Brain microvascular endothelial cell (primary cell): ENCODE data around the gene CASR.

Experiments
- DNase-seq: peaks from one replicate; pipeline ENCODE4 v3.0.0-alpha.2; 2020
- H3K27ac ChIP-seq: fragments of 250-450 bp; sonication (Bioruptor Pico); 2 replicates; pipeline ENCODE4 v1.5.1; 2020; ENCODE audit warnings: mild to moderate bottlenecking, moderate library complexity
- H3K27me3 ChIP-seq: fragments of 250-450 bp; sonication (Bioruptor Pico); replicated peaks from 2 replicates; pipeline ENCODE4 v1.5.1; 2020; ENCODE audit warnings: mild to moderate bottlenecking
- H3K36me3 ChIP-seq: fragments of 250-450 bp; sonication (Bioruptor Pico); replicated peaks from 2 replicates; pipeline ENCODE4 v1.5.1; 2020; ENCODE audit warnings: mild to moderate bottlenecking
- H3K4me3 ChIP-seq: 2 replicates; pipeline ENCODE4 v1.5.1; 2011; ENCODE audit warnings: low read depth, mild to moderate bottlenecking, control low read depth, low read length, moderate library complexity
- CTCF ChIP-seq: IDR thresholded peaks from 2 replicates; pipeline ENCODE4 v1.5.1; 2011; ENCODE audit warnings: low read depth, mild to moderate bottlenecking, moderate library complexity, low read length, control low read depth, inconsistent platforms; ENCODE audit errors: missing control alignments
- in situ Hi-C: cut with HindIII; loops from 2 replicates; pipeline ENCODE4 v1.10.0; 2017; ENCODE audit warnings: low sequenced_read_pairs, low pct_ligation_motif_present

Gene CASR

GRCh38 chr3:122232485-122232884, 49.0 kb downstream of the CASR start:
- TF ChIP-seq CTCF: no peak
- no peaks in the 10 kb centered on the region for H3K36me3 ChIP-seq
- no peak overlapping the region for H3K4me3 ChIP-seq
- H3K27me3 ChIP-seq: no peaks in the 10 kb centered on the region
- DNase-seq: no peak
- in situ Hi-C loops: no loop called here
- no peak overlapping the region for H3K27ac ChIP-seq

GRCh38 chr3:122233101-122233952, 49.9 kb downstream of the CASR start:
- Histone ChIP-seq H3K36me3 (no peaks in the 10 kb centered on the region), H3K27ac (no peak overlapping the region), H3K4me3 (no peak overlapping the region), H3K27me3 (no peaks in the 10 kb centered on the region)
- TF ChIP-seq CTCF: no peak
- DNase-seq: no peak
- in situ Hi-C loops: no loop called here

GRCh38 chr3:122234117-122234516, 50.6 kb downstream of the CASR start:
- DNase-seq: no peak
- TF ChIP-seq CTCF: no peak
- in situ Hi-C loops: no loop called here
- Histone ChIP-seq H3K4me3 (no peak overlapping the region), H3K27ac (no peak overlapping the region), H3K27me3 (no peaks in the 10 kb centered on the region), H3K36me3 (no peaks in the 10 kb centered on the region)

- in situ Hi-C loops: no loop called here
- H3K27me3 ChIP-seq: no peaks in the 10 kb centered on the region
- no peak for TF ChIP-seq CTCF
- H3K4me3 ChIP-seq: no peak overlapping the region
- H3K36me3 ChIP-seq: no peaks in the 10 kb centered on the region
- no peak overlapping the region for H3K27ac ChIP-seq
- no peak for DNase-seq
These were observed 51.7 kb downstream of the CASR start for GRCh38 chr3:122235147-122235546.

- TF ChIP-seq CTCF: no peak
- Histone ChIP-seq H3K36me3 (no peaks in the 10 kb centered on the region), H3K4me3 (no peak overlapping the region), H3K27me3 (no peaks in the 10 kb centered on the region), H3K27ac (no peak overlapping the region)
- no peak for DNase-seq
- in situ Hi-C loops: no loop called here
These were observed 55.6 kb downstream of the CASR start for GRCh38 chr3:122239112-122239511.

GRCh38 chr3:122245513-122246174, 62.2 kb downstream of the CASR start:
- H3K27ac ChIP-seq: no peak overlapping the region
- peaks cover 3% of the 10 kb centered on the region for H3K27me3 ChIP-seq
- H3K4me3 ChIP-seq: no peak overlapping the region
- in situ Hi-C loops: no loop called here
- TF ChIP-seq CTCF: no peak
- peak; percentile 1 for DNase-seq
- H3K36me3 ChIP-seq: no peaks in the 10 kb centered on the region
